SK-N-MC (cell line): ENCODE data around the gene SCN3B.

ENCODE experiments used
- EZH2 ChIP-seq: fragments of 200-600 bp; sonication (generic); IDR thresholded peaks from one replicate; pipeline ENCODE4 v1.6.1; 2017; ENCODE audit warnings: antibody characterized with exemption
- POLR2AphosphoS5 ChIP-seq: IDR thresholded peaks from 2 replicates; pipeline ENCODE4 v1.6.1; 2012; ENCODE audit warnings: mild to moderate bottlenecking, low read depth, low read length, borderline replicate concordance

DNA sequence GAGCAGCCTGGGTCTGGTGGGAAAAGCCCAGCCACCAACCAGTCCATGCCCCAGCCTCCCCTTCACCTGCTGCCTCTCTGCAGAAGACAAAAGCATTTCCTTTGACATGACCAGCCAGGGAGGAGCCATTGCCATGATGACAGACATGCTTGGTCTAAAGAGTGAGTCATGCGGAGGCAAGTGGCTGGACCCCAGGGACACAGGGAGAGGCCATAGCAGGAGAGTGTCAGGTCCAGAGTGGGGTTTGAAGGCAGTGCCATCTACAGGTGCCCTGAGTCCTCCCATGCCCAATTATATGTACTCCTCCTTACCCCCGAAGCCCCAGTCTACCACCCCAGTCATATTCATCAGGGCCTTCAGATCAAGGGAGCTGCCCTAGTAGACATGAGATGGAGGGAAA lies 67.4 kb downstream of the SCN3B start:
- TF ChIP-seq POLR2AphosphoS5 (no peak), EZH2 (no peak)
